Suprapubic skin (tissue), 4 donors: ENCODE results near the gene FBXL13. TPM values are rescaled to one million over a fixed set of nuclear protein-coding genes. Genes with fewer than 3 reads are reported as not detected.

Experiments used
- DNase-seq, 2 donors: peaks; one replicate each; pipeline ENCODE4 v3.0.0-alpha.2; 2019; ENCODE audit warnings: low spot score in 2 of 2
- H3K27ac ChIP-seq: fragments of 200-600 bp; sonication (generic); one replicate; pipeline ENCODE4 v1.5.1; 2019
- H3K27me3 ChIP-seq: fragments of 200-600 bp; sonication (generic); one replicate; pipeline ENCODE4 v1.5.1; 2019
- H3K36me3 ChIP-seq: fragments of 200-600 bp; sonication (generic); one replicate; pipeline ENCODE4 v1.5.1; 2019
- H3K4me1 ChIP-seq: fragments of 200-600 bp; sonication (generic); one replicate; pipeline ENCODE4 v1.5.1; 2019
- H3K4me3 ChIP-seq: fragments of 200-600 bp; sonication (generic); one replicate; pipeline ENCODE4 v1.5.1; 2019; ENCODE audit warnings: mild to moderate bottlenecking
- H3K9me3 ChIP-seq: fragments of 200-600 bp; sonication (generic); one replicate; pipeline ENCODE4 v1.5.1; 2019
- EP300 ChIP-seq: sonication (generic); formaldehyde crosslinking; IDR thresholded peaks from one replicate; pipeline ENCODE4 v1.6.1; 2017; ENCODE audit warnings: antibody characterized with exemption
- POLR2A ChIP-seq, 2 donors: fragments of 450-650 bp; IDR thresholded peaks; one replicate each; pipeline ENCODE4 v1.6.1; 2017; ENCODE audit warnings: antibody characterized with exemption in 2 of 2, mild to moderate bottlenecking in 2 of 2, moderate library complexity in 2 of 2
- POLR2AphosphoS5 ChIP-seq, 3 donors: sonication (generic); formaldehyde crosslinking; IDR thresholded peaks; one replicate each; pipeline ENCODE4 v1.6.1; 2017; ENCODE audit warnings: antibody characterized with exemption in 3 of 3
- WGBS: methylation state at CpG from one replicate; pipeline ENCODE4 v1.1.5; 2018; 5-methylcytosine and 5-hydroxymethylcytosine counted together
- total RNA-seq, 4 donors: library from RNA; depleted of rRNA; stranded (reverse); fragments of >200 nt; gene quantifications; one replicate each; pipeline ENCODE4 v1.1.0, GENCODE V29; 2016
- TF ChIP-seq, protein P1 (sequence below), 2 donors: fragments of 200-600 bp in 1 of 2; fragments of 450-650 bp in 1 of 2; sonication (generic) in 1 of 2; IDR thresholded peaks; one replicate each; pipeline ENCODE4 v1.5.1; 2016 to 2019; ENCODE audit warnings: antibody characterized with exemption in 2 of 2, mild to moderate bottlenecking in 1 of 2, moderate library complexity in 1 of 2

Gene FBXL13
- total RNA-seq, 4 donors from 2014 or later: 0.30 to 1.4 (median 0.81) TPM

DNA sequence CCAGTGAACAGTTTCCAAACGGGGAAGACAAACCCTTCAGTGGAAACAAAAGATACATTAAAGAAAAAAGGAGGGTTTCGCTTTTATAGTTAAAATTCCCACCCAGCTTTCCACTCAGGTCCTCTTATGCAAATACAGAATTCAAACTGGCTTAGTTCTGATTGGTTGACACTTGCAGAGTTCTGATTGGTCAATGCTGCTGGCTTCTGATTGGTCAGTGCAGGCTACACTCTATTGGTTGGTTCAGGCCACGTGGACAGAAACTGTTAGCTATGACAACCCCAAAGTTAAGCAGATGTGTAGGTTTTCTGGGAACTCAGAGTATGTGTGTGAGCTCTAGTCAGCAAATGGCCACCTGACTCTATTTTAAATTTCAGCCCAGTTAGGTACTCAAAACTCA lies 80.0 kb downstream of the FBXL13 start:
- H3K4me3 ChIP-seq: no peak overlapping the region
- H3K27me3 ChIP-seq: no peaks in the 10 kb centered on the region
- H3K9me3 ChIP-seq: no peaks in the 10 kb centered on the region
- no peak for DNase-seq
- no peak for TF ChIP-seq EP300
- TF ChIP-seq POLR2AphosphoS5 (IDR thresholded peaks at IDR 0.05): no peak
- TF ChIP-seq, protein P1, sequence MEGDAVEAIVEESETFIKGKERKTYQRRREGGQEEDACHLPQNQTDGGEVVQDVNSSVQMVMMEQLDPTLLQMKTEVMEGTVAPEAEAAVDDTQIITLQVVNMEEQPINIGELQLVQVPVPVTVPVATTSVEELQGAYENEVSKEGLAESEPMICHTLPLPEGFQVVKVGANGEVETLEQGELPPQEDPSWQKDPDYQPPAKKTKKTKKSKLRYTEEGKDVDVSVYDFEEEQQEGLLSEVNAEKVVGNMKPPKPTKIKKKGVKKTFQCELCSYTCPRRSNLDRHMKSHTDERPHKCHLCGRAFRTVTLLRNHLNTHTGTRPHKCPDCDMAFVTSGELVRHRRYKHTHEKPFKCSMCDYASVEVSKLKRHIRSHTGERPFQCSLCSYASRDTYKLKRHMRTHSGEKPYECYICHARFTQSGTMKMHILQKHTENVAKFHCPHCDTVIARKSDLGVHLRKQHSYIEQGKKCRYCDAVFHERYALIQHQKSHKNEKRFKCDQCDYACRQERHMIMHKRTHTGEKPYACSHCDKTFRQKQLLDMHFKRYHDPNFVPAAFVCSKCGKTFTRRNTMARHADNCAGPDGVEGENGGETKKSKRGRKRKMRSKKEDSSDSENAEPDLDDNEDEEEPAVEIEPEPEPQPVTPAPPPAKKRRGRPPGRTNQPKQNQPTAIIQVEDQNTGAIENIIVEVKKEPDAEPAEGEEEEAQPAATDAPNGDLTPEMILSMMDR (IDR thresholded peaks at IDR 0.05): no peak
- no peak for TF ChIP-seq POLR2A (IDR thresholded peaks at IDR 0.05)
- no peak overlapping the region for H3K27ac ChIP-seq
- H3K4me1 ChIP-seq: peaks cover 11% of the 10 kb centered on the region
- 95% methylated on average over 3 of the region's 3 CpGs for WGBS
- no peaks in the 10 kb centered on the region for H3K36me3 ChIP-seq

- H3K4me1 ChIP-seq: peaks cover 11% of the 10 kb centered on the region
- no peaks in the 10 kb centered on the region for H3K27me3 ChIP-seq
- WGBS: 6% methylated on average over 1 of the region's 1 CpG
- no peaks in the 10 kb centered on the region for H3K36me3 ChIP-seq
- DNase-seq: no peak
- TF ChIP-seq EP300 (no peak), POLR2A (IDR thresholded peaks at IDR 0.05) (no peak), POLR2AphosphoS5 (IDR thresholded peaks at IDR 0.05) (no peak)
- TF ChIP-seq, protein P1 (IDR thresholded peaks at IDR 0.05): no peak
- no peak overlapping the region for H3K27ac ChIP-seq
- H3K9me3 ChIP-seq: no peaks in the 10 kb centered on the region
- H3K4me3 ChIP-seq: no peak overlapping the region
Measured at GRCh38 chr7:102993718-102994029, 80.9 kb downstream of the FBXL13 start.

- no peaks in the 10 kb centered on the region for H3K36me3 ChIP-seq
- H3K27ac ChIP-seq: no peak overlapping the region
- WGBS: 11% methylated on average over 2 of the region's 2 CpGs
- no peak for DNase-seq
- no peak overlapping the region for H3K4me3 ChIP-seq
- H3K9me3 ChIP-seq: no peaks in the 10 kb centered on the region
- TF ChIP-seq POLR2AphosphoS5 (IDR thresholded peaks at IDR 0.05) (no peak), EP300 (no peak), POLR2A (IDR thresholded peaks at IDR 0.05) (no peak)
- TF ChIP-seq, protein P1 (IDR thresholded peaks at IDR 0.05): no peak
- peaks cover 11% of the 10 kb centered on the region for H3K4me1 ChIP-seq
- H3K27me3 ChIP-seq: no peaks in the 10 kb centered on the region
Measured at GRCh38 chr7:102992938-102993717, 81.5 kb downstream of the FBXL13 start.

DNA sequence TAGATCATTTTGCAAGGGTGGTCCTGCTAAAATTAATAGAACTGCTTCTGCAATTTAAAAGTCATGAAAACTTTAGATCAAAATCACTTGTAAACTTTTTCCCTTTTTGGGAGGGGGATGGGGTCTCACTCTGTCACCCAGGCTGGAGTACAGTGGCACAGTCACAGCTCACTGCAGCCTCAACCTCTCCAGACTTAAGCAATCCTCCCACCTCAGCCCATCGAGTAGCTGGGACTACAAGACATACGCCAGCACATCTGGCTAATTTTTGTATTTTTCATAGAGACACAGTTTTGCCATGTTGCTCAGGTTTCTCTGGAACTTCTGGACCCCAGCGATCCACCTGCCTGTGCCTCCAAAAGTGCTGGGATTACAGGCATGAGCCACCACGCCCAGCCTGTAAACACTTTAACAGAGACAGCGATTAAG lies 82.1 kb downstream of the FBXL13 start:
- no peaks in the 10 kb centered on the region for H3K36me3 ChIP-seq
- H3K27ac ChIP-seq: no peak overlapping the region
- 82% methylated on average over 5 of the region's 5 CpGs for WGBS
- H3K9me3 ChIP-seq: no peaks in the 10 kb centered on the region
- no peaks in the 10 kb centered on the region for H3K27me3 ChIP-seq
- no peak for DNase-seq
- no peak overlapping the region for H3K4me3 ChIP-seq
- TF ChIP-seq, protein P1 (IDR thresholded peaks at IDR 0.05): no peak
- no peak for TF ChIP-seq POLR2AphosphoS5 (IDR thresholded peaks at IDR 0.05)
- no peak for TF ChIP-seq POLR2A (IDR thresholded peaks at IDR 0.05)
- no peak for TF ChIP-seq EP300
- H3K4me1 ChIP-seq: peaks cover 11% of the 10 kb centered on the region

- Histone ChIP-seq H3K27me3 (no peaks in the 10 kb centered on the region), H3K27ac (no peak overlapping the region), H3K9me3 (no peaks in the 10 kb centered on the region), H3K4me3 (no peak overlapping the region), H3K36me3 (no peaks in the 10 kb centered on the region), H3K4me1 (peaks cover 11% of the 10 kb centered on the region)
- WGBS: 57% methylated on average over 2 of the region's 2 CpGs
- no peak for DNase-seq
- TF ChIP-seq POLR2AphosphoS5 (IDR thresholded peaks at IDR 0.05) (no peak), EP300 (no peak), POLR2A (IDR thresholded peaks at IDR 0.05) (no peak)
- TF ChIP-seq, protein P1 (IDR thresholded peaks at IDR 0.05): no peak
Measured at GRCh38 chr7:102991540-102992214, 82.9 kb downstream of the FBXL13 start.
